Ishikawa (cell line): ENCODE data around the gene SLC24A1.

Experiments used
- CEBPB ChIP-seq: IDR thresholded peaks from 2 replicates; pipeline ENCODE4 v1.6.1; 2012
- EP300 ChIP-seq: IDR thresholded peaks from 2 replicates; pipeline ENCODE4 v1.6.1; 2012; ENCODE audit warnings: borderline replicate concordance
- FOXM1 ChIP-seq: IDR thresholded peaks from 2 replicates; pipeline ENCODE4 v1.6.1; 2012; ENCODE audit warnings: low read depth, borderline replicate concordance
- MAX ChIP-seq: IDR thresholded peaks from 2 replicates; pipeline ENCODE4 v1.6.1; 2012
- NFIC ChIP-seq: IDR thresholded peaks from 2 replicates; pipeline ENCODE4 v1.6.1; 2012
- RAD21 ChIP-seq: IDR thresholded peaks from 2 replicates; pipeline ENCODE4 v1.6.1; 2012; ENCODE audit warnings: low read depth
- REST ChIP-seq: IDR thresholded peaks from 2 replicates; pipeline ENCODE4 v1.6.1; 2012; ENCODE audit warnings: low read depth, mild to moderate bottlenecking
- TAF1 ChIP-seq: IDR thresholded peaks from 2 replicates; pipeline ENCODE4 v1.6.1; 2012; ENCODE audit warnings: low read depth, mild to moderate bottlenecking
- TCF12 ChIP-seq: IDR thresholded peaks from 2 replicates; pipeline ENCODE4 v1.6.1; 2012; ENCODE audit warnings: low read depth
- TEAD4 ChIP-seq: IDR thresholded peaks from 2 replicates; pipeline ENCODE4 v1.6.1; 2012
- USF1 ChIP-seq: IDR thresholded peaks from 2 replicates; pipeline ENCODE4 v1.6.1; 2012
- YY1 ChIP-seq: IDR thresholded peaks from 2 replicates; pipeline ENCODE4 v1.6.1; 2012; ENCODE audit warnings: low read depth
- ZBTB7A ChIP-seq: IDR thresholded peaks from 2 replicates; pipeline ENCODE4 v1.6.1; 2012; ENCODE audit warnings: low read depth

- no peak for TF ChIP-seq EP300
- no peak for TF ChIP-seq REST
- TF ChIP-seq CEBPB, result no peak
- TF ChIP-seq MAX, result no peak
- no peak for TF ChIP-seq USF1
- no peak for TF ChIP-seq TAF1
- TF ChIP-seq ZBTB7A, result no peak
- TF ChIP-seq TCF12, result no peak
- TF ChIP-seq YY1, result no peak
- no peak for TF ChIP-seq FOXM1
- no peak for TF ChIP-seq TEAD4
- no peak for TF ChIP-seq RAD21
- TF ChIP-seq NFIC, result no peak
Measured at GRCh38 chr15:65621638-65622037, at the start of gene SLC24A1.
